GM12864 (cell line): ENCODE data around the gene KLHL6.

Experiments
- DNase-seq: peaks from one replicate; pipeline ENCODE4 v3.0.0-alpha.2; 2011; ENCODE audit warnings: low read depth
- H3K4me3 ChIP-seq: 2 replicates; pipeline ENCODE4 v1.5.1; 2011; ENCODE audit warnings: mild to moderate bottlenecking, low read depth, low read length, control low read depth
- TF ChIP-seq, protein P1 (sequence below): IDR thresholded peaks from 2 replicates; pipeline ENCODE4 v1.5.1; 2011; ENCODE audit warnings: low read depth, mild to moderate bottlenecking, moderate library complexity, low read length, control low read depth, inconsistent platforms; ENCODE audit errors: missing control alignments

Gene KLHL6

GRCh38 chr3:183460081-183461055 is 95.1 kb downstream of the KLHL6 start:
- no peak for DNase-seq
- no peak overlapping the region for H3K4me3 ChIP-seq
- TF ChIP-seq, protein P1, sequence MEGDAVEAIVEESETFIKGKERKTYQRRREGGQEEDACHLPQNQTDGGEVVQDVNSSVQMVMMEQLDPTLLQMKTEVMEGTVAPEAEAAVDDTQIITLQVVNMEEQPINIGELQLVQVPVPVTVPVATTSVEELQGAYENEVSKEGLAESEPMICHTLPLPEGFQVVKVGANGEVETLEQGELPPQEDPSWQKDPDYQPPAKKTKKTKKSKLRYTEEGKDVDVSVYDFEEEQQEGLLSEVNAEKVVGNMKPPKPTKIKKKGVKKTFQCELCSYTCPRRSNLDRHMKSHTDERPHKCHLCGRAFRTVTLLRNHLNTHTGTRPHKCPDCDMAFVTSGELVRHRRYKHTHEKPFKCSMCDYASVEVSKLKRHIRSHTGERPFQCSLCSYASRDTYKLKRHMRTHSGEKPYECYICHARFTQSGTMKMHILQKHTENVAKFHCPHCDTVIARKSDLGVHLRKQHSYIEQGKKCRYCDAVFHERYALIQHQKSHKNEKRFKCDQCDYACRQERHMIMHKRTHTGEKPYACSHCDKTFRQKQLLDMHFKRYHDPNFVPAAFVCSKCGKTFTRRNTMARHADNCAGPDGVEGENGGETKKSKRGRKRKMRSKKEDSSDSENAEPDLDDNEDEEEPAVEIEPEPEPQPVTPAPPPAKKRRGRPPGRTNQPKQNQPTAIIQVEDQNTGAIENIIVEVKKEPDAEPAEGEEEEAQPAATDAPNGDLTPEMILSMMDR = no peak

- no peak overlapping the region for H3K4me3 ChIP-seq
- TF ChIP-seq, protein P1 = no peak
- DNase-seq = no peak
Observed at GRCh38 chr3:183455089-183455488, 100.4 kb downstream of the KLHL6 start.

- TF ChIP-seq, protein P1 = no peak
- DNase-seq = no peak
- no peak overlapping the region for H3K4me3 ChIP-seq
Observed at GRCh38 chr3:183454064-183454463, 101.4 kb downstream of the KLHL6 start.

- TF ChIP-seq, protein P1 = no peak
- no peak overlapping the region for H3K4me3 ChIP-seq
- DNase-seq = no peak
Observed at GRCh38 chr3:183449791-183450190, 105.7 kb downstream of the KLHL6 start.

DNA sequence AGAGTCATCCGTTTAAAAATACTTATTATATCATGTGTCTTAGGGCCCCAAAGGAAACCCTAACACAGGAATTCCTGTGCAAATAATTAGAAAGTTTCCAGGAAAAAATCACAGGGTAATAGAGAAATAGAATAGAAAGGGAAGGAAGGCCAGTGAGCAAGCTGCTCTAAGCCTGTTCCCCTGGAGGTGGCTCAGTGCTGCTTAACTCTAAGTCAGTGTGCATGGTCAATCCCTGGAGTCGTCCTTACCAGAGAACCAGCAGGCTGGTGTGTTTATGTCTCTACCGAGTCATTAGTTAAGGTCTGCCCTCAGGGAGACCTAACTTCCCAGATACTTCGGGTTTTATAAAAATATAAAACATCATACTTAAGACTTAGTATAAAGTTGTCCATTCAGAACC is 106.1 kb downstream of the KLHL6 start:
- no peak overlapping the region for H3K4me3 ChIP-seq
- no peak for DNase-seq
- TF ChIP-seq, protein P1 = no peak

- TF ChIP-seq, protein P1 = no peak
- DNase-seq = no peak
- no peak overlapping the region for H3K4me3 ChIP-seq
Observed at GRCh38 chr3:183448369-183449128, 107.0 kb downstream of the KLHL6 start.
